Stomach (tissue), 4 donors: Measurements from ENCODE around the gene HNF1B.

Experiments
- CTCF ChIP-seq, 7 experiments: fragments of 450-650 bp in 4 of 7; fragments of 200-600 bp in 3 of 7; sonication (generic) in 3 of 7; IDR thresholded peaks; one replicate each; pipeline ENCODE4 v1.5.1; 2016 to 2019; ENCODE audit warnings: antibody characterized with exemption in 7 of 7, control low read depth in 2 of 7, mild to moderate bottlenecking in 1 of 7
- POLR2AphosphoS5 ChIP-seq, 3 donors: sonication (generic); formaldehyde crosslinking; IDR thresholded peaks; one replicate each; pipeline ENCODE4 v1.6.1; 2016; ENCODE audit warnings: antibody characterized with exemption in 3 of 3

- TF ChIP-seq CTCF (IDR thresholded peaks at IDR 0.05) (no peak), POLR2AphosphoS5 (IDR thresholded peaks at IDR 0.05) (no peak)
Measured at GRCh38 chr17:37792787-37793186, 47.9 kb upstream of the HNF1B start.
